GM13976 (cell line): ENCODE measurements around the gene ANO2.

ENCODE experiments used
- DNase-seq: peaks from one replicate; pipeline ENCODE4 v3.0.0; 2012; ENCODE audit warnings: low spot score
- CTCF ChIP-seq: IDR thresholded peaks from 2 replicates; pipeline ENCODE4 v1.5.1; 2012; ENCODE audit warnings: borderline replicate concordance, mild to moderate bottlenecking; ENCODE audit not compliant: insufficient read depth; ENCODE audit errors: extremely low read depth, missing control alignments, control extremely low read depth
- in situ Hi-C: fragments of 300-500 bp; cut with MboI; formaldehyde crosslinking; loops from one replicate; pipeline ENCODE4 v1.12.0; 2022; ENCODE audit warnings: low sequenced_read_pairs, mixed read lengths, inconsistent platforms; ENCODE audit not compliant: unreplicated experiment

The ANO2 gene

GRCh38 chr12:5636907-5637306 lies 308.2 kb downstream of the ANO2 start:
- in situ Hi-C loops, result no loop called here
- DNase-seq, result no peak
- TF ChIP-seq CTCF, result no peak

- DNase-seq, result no peak
- in situ Hi-C loops, result no loop called here
- no peak for TF ChIP-seq CTCF
Observed at GRCh38 chr12:5633106-5633505, 312.0 kb downstream of the ANO2 start.

GRCh38 chr12:5632453-5632852 lies 312.6 kb downstream of the ANO2 start:
- no peak for DNase-seq
- no peak for TF ChIP-seq CTCF
- in situ Hi-C loops, result no loop called here

DNA sequence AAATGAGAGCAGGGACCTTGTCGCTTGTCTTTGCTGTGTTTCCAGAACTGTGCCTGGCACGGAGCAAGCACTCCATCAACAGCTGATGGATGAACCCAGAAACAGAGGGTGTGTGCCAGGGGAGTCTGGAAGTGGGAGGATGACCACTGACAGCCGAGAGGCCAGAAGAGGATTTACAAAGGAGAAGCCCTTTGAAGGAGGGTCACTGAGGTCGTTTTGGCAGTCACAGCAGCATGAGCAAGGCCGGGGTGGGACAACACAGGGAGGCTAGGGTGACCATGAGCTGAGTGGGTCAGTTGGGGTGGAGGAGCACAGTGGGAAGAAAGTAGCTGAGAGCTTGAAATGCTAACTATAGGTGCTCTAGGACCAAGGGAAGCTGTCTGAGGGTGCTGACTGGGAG lies 313.6 kb downstream of the ANO2 start:
- no peak for DNase-seq
- TF ChIP-seq CTCF, result no peak
- in situ Hi-C loops, result no loop called here

GRCh38 chr12:5630726-5631125 lies 314.3 kb downstream of the ANO2 start:
- in situ Hi-C loops, result no loop called here
- no peak for TF ChIP-seq CTCF
- DNase-seq, result no peak

- DNase-seq, result no peak
- TF ChIP-seq CTCF, result no peak
- in situ Hi-C loops, result no loop called here
Observed at GRCh38 chr12:5628501-5628900, 316.6 kb downstream of the ANO2 start.
